ENCODE measurements around the gene KIF26B. TPM values are rescaled to one million over a fixed set of nuclear protein-coding genes. Genes with fewer than 3 reads are reported as not detected.

Gene KIF26B
- total RNA-seq, 5 donors from 2014 or later (not counting 1 experiment from before 2014, with no cell fraction given): 0.03 to 0.06 (median 0.05) TPM; not detected in 2

DNA sequence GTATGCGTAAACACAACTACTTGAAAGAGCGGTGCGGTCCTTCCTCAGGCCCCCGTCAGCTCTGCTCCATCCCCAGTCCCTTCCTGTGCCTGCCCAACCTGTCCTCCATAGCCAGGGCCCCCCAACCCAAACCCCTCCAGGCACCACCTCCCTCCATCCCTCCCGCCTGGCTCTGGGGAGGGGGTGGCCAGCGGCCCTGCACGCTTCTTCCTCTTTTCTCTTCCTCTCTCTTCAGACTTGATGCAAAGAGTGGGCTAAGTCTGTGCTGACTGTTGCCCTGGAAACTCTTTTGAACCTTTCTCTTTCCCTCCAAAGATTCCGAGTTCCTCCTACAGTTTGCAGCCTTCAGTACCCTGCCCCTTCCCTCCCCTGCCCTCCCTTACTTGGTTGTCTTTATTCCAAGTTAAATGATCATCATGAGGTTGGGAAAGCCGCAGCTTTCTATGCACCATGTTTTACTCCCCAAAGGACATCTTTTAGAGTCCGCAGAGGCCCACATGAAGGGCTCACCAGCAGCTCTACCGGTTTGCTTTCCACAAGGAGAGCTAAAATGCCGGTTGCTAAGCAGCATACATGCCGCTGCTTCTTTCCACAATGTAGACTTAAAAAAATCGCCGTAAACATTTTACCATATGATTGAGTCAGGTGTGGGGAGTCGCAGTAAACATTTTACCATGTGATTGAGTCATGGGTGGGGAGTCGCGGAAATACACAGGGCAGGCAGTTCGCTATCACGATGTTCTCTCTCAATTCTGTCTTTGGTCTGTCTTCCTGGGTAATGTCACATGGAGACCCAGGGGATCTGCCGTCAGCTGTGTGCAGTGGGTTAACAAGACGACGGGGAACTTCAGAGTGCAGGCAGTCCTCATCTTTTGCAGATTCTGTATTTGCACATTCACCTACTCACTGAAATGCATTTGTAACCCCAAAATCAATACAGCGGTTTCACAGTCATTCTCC, 525.3 kb downstream of the KIF26B start:
- no peak overlapping the region for H3K4me3 ChIP-seq (ENCODE audit: control insufficient read depth in 1 of 2, extremely low read depth in 1 of 2, low read length in 1 of 2)
- ChIA-PET CTCF (no interaction called here), POLR2A (no interaction called here)
- whole genome bisulfite sequencing (ENCODE audit: insufficient coverage): 84% methylated on average over 10 of the region's 24 CpGs
- DNase-seq (no peak), ATAC-seq (replicated peaks in 1 of 4) (no peak)
- H3K27me3 Mint-ChIP-seq: no peaks in the 10 kb centered on the region
- no peak overlapping the region for H3K27ac ChIP-seq (ENCODE audit: low read length)
- no peak overlapping the region for H3K27ac Mint-ChIP-seq
- no peaks in the 10 kb centered on the region for H3K36me3 ChIP-seq (ENCODE audit: control insufficient read depth in 2 of 2, extremely low read depth in 1 of 2, insufficient read depth in 1 of 2, low read length in 1 of 2)
- no peaks in the 10 kb centered on the region for H3K4me1 ChIP-seq (ENCODE audit: control insufficient read depth in 1 of 2, extremely low read depth in 1 of 2, insufficient read depth in 2 of 2, low read length in 2 of 2)
- H3K9me3 Mint-ChIP-seq: peaks cover 0 to 5% (median 0%) of the 10 kb centered on the region in 3 donors
- H3K4me3 Mint-ChIP-seq: no peak overlapping the region
- H3K27me3 ChIP-seq (replicated peaks in 1 of 2; ENCODE audit: control insufficient read depth in 2 of 2, extremely low read depth in 1 of 2, insufficient read depth in 2 of 2, low read length in 1 of 2): peaks cover 0 to 2% of the 10 kb centered on the region in 2 experiments
- H3K9me3 ChIP-seq: no peaks in the 10 kb centered on the region
- no peaks in the 10 kb centered on the region for H3K4me1 Mint-ChIP-seq
- H3K36me3 Mint-ChIP-seq: no peaks in the 10 kb centered on the region

DNA sequence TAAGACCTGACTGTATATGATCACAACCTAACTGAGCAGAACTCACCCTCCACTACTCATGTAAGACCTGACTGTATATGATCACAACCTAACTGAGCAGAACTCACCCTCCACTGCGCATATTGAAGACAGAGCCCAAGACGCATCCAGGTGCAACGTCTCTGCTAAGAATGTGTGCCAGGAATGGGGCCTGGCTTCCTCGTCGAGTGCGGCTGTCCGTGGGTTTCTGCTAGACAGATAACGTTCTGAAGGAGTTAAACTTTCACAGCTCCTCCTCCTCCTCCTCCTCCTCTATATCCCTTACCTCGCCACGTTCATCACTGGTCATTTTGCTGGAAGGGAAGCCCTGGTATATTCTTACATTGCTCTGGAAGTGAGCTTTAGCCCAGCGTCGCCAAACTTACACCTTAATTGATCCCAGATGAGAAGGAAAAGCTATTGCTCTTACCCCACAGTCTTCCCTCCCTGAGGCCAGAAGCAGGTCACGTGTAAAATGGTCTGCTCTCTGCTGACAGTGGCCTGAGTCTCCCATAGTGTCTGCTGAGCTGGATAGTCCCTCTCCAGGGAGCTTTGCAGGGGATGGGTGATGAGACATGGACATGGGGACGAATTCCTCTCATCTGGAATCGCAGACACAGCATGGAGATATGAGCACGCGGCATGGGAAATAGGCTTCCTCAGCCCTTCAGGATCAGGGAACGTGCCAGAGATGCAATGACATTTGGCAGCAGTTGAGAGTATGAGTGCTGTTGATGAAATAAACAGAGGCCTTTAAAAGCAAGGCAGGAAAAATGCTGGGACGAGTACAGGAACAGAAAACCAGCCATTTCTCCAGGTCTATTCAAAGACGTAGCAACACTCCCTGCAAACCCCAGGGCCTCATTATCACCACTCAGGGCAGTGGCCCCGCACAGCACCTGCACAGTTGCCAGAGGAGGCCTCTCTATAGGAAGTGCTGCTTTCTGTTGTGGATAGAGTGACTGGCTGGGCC, 528.1 kb downstream of the KIF26B start:
- Histone ChIP-seq H3K4me1 (ENCODE audit: control insufficient read depth in 1 of 2, extremely low read depth in 1 of 2, insufficient read depth in 2 of 2, low read length in 2 of 2) (no peaks in the 10 kb centered on the region), H3K4me3 (ENCODE audit: control insufficient read depth in 1 of 2, extremely low read depth in 1 of 2, low read length in 1 of 2) (no peak overlapping the region), H3K27ac (ENCODE audit: low read length) (no peak overlapping the region), H3K36me3 (ENCODE audit: control insufficient read depth in 2 of 2, extremely low read depth in 1 of 2, insufficient read depth in 1 of 2, low read length in 1 of 2) (no peaks in the 10 kb centered on the region), H3K27me3 (replicated peaks in 1 of 2; ENCODE audit: control insufficient read depth in 2 of 2, extremely low read depth in 1 of 2, insufficient read depth in 2 of 2, low read length in 1 of 2) (peaks cover 0 to 6% of the 10 kb centered on the region in 2 experiments), H3K9me3 (no peaks in the 10 kb centered on the region)
- CTCF ChIA-PET: no interaction called here
- Mint-ChIP-seq H3K36me3 (no peaks in the 10 kb centered on the region), H3K9me3 (peaks cover 0 to 5% (median 0%) of the 10 kb centered on the region in 3 donors), H3K4me3 (no peak overlapping the region), H3K4me1 (no peaks in the 10 kb centered on the region), H3K27me3 (peaks cover 4% of the 10 kb centered on the region in 2 donors), H3K27ac (no peak overlapping the region)
- no peak for ATAC-seq (replicated peaks in 1 of 4)
- DNase-seq: no peak
- 84% methylated on average over 11 of the region's 21 CpGs for WGBS (ENCODE audit: insufficient coverage)
- POLR2A ChIA-PET: no interaction called here

DNA sequence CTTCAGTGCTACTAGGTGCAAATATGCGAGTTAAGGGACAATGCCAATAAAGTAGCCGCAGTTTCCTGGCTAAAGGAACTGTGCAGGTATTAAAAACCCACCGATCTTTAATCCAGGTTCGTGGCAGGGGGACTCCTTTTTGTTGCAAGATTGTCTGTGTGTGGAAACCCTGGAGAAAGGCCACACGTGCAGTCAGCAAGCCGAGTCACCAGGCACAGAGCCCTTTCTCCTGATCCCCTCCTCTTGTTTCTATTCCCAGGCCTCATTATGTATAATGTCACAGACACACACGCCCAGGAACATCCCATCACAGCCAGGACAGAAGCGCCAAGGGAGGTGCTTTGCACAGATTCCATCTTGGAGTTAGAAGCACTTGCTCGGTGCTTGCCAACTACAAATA, 528.9 kb downstream of the KIF26B start:
- ChIA-PET CTCF (no interaction called here), POLR2A (no interaction called here)
- H3K4me3 Mint-ChIP-seq: no peak overlapping the region
- ATAC-seq (replicated peaks in 1 of 4): no peak
- Histone ChIP-seq H3K27me3 (replicated peaks in 1 of 2; ENCODE audit: control insufficient read depth in 2 of 2, extremely low read depth in 1 of 2, insufficient read depth in 2 of 2, low read length in 1 of 2) (peaks cover 0 to 6% of the 10 kb centered on the region in 2 experiments), H3K4me1 (ENCODE audit: control insufficient read depth in 1 of 2, extremely low read depth in 1 of 2, insufficient read depth in 2 of 2, low read length in 2 of 2) (no peaks in the 10 kb centered on the region), H3K9me3 (no peaks in the 10 kb centered on the region), H3K36me3 (ENCODE audit: control insufficient read depth in 2 of 2, extremely low read depth in 1 of 2, insufficient read depth in 1 of 2, low read length in 1 of 2) (no peaks in the 10 kb centered on the region), H3K4me3 (ENCODE audit: control insufficient read depth in 1 of 2, extremely low read depth in 1 of 2, low read length in 1 of 2) (no peak overlapping the region), H3K27ac (ENCODE audit: low read length) (no peak overlapping the region)
- H3K4me1 Mint-ChIP-seq: no peaks in the 10 kb centered on the region
- no peak for DNase-seq
- H3K9me3 Mint-ChIP-seq: peaks cover 0 to 5% (median 0%) of the 10 kb centered on the region in 3 donors
- no peak overlapping the region for H3K27ac Mint-ChIP-seq
- 85% methylated on average over 4 of the region's 9 CpGs for WGBS (ENCODE audit: insufficient coverage)
- no peaks in the 10 kb centered on the region for H3K36me3 Mint-ChIP-seq
- H3K27me3 Mint-ChIP-seq: peaks cover 4% of the 10 kb centered on the region in 2 donors

DNA sequence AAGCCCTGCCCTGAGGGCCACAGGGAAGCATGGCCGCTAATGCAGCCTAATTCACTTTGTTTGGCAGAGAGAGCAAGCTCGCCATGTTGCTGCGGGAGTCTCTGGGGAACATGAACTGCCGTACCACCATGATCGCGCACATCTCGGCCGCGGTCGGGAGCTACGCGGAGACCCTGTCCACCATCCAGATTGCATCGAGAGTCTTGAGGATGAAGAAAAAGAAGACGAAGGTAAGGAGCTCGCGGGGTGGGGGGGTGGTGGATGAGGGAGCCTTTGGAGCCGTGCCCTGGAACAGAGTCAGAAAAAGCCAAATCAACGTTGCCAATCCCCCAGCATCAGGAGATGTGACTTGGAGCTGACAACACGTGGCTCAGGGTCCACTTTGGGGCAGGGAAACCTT, 529.4 kb downstream of the KIF26B start:
- H3K4me3 ChIP-seq (ENCODE audit: control insufficient read depth in 1 of 2, extremely low read depth in 1 of 2, low read length in 1 of 2): no peak overlapping the region
- no peaks in the 10 kb centered on the region for H3K9me3 ChIP-seq
- H3K27me3 Mint-ChIP-seq: peaks cover 4% of the 10 kb centered on the region in 2 donors
- no peak overlapping the region for H3K27ac Mint-ChIP-seq
- H3K4me1 Mint-ChIP-seq: no peaks in the 10 kb centered on the region
- no peaks in the 10 kb centered on the region for H3K4me1 ChIP-seq (ENCODE audit: control insufficient read depth in 1 of 2, extremely low read depth in 1 of 2, insufficient read depth in 2 of 2, low read length in 2 of 2)
- peaks cover 0 to 5% (median 0%) of the 10 kb centered on the region in 3 donors for H3K9me3 Mint-ChIP-seq
- H3K36me3 Mint-ChIP-seq: no peaks in the 10 kb centered on the region
- H3K27me3 ChIP-seq (replicated peaks in 1 of 2; ENCODE audit: control insufficient read depth in 2 of 2, extremely low read depth in 1 of 2, insufficient read depth in 2 of 2, low read length in 1 of 2): peaks cover 0 to 9% of the 10 kb centered on the region in 2 experiments
- ATAC-seq (replicated peaks in 1 of 4): no peak
- no peaks in the 10 kb centered on the region for H3K36me3 ChIP-seq (ENCODE audit: control insufficient read depth in 2 of 2, extremely low read depth in 1 of 2, insufficient read depth in 1 of 2, low read length in 1 of 2)
- 87% methylated on average over 18 of the region's 19 CpGs for WGBS (ENCODE audit: insufficient coverage)
- DNase-seq: no peak
- H3K4me3 Mint-ChIP-seq: no peak overlapping the region
- CTCF ChIA-PET: no interaction called here
- POLR2A ChIA-PET: no interaction called here
- H3K27ac ChIP-seq (ENCODE audit: low read length): no peak overlapping the region

DNA sequence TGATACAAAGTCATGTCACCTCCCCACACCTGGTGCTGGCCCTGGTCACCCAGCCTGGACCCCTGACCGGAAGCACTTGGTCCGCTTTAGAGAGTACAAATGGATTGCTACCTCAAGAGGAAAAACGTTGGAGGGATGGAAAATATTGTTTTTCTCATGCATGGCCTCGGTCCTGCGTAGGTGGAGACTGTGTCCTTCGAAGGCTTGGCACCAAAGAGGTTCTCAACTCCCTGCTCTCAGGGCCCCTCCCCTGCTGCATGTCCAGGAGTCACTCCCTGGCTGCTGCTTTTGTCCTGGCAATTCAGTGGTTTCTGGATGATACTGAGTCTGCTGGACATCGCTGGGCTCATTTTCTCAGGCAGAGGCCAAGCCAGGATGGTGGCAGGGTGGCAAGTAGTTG, 529.8 kb downstream of the KIF26B start:
- H3K27ac Mint-ChIP-seq: no peak overlapping the region
- Histone ChIP-seq H3K4me3 (ENCODE audit: control insufficient read depth in 1 of 2, extremely low read depth in 1 of 2, low read length in 1 of 2) (no peak overlapping the region), H3K36me3 (ENCODE audit: control insufficient read depth in 2 of 2, extremely low read depth in 1 of 2, insufficient read depth in 1 of 2, low read length in 1 of 2) (no peaks in the 10 kb centered on the region), H3K27me3 (replicated peaks in 1 of 2; ENCODE audit: control insufficient read depth in 2 of 2, extremely low read depth in 1 of 2, insufficient read depth in 2 of 2, low read length in 1 of 2) (peaks cover 0 to 9% of the 10 kb centered on the region in 2 experiments), H3K4me1 (ENCODE audit: control insufficient read depth in 1 of 2, extremely low read depth in 1 of 2, insufficient read depth in 2 of 2, low read length in 2 of 2) (no peaks in the 10 kb centered on the region), H3K27ac (ENCODE audit: low read length) (no peak overlapping the region), H3K9me3 (no peaks in the 10 kb centered on the region)
- H3K4me3 Mint-ChIP-seq: no peak overlapping the region
- ChIA-PET POLR2A (no interaction called here), CTCF (no interaction called here)
- no peaks in the 10 kb centered on the region for H3K36me3 Mint-ChIP-seq
- peaks cover 0 to 5% (median 0%) of the 10 kb centered on the region in 3 donors for H3K9me3 Mint-ChIP-seq
- ATAC-seq (replicated peaks in 1 of 4) (no peak), DNase-seq (no peak)
- H3K27me3 Mint-ChIP-seq: peaks cover 4 to 6% of the 10 kb centered on the region in 2 donors
- 100% methylated on average over 1 of the region's 7 CpGs for WGBS (ENCODE audit: insufficient coverage)
- H3K4me1 Mint-ChIP-seq: no peaks in the 10 kb centered on the region

DNA sequence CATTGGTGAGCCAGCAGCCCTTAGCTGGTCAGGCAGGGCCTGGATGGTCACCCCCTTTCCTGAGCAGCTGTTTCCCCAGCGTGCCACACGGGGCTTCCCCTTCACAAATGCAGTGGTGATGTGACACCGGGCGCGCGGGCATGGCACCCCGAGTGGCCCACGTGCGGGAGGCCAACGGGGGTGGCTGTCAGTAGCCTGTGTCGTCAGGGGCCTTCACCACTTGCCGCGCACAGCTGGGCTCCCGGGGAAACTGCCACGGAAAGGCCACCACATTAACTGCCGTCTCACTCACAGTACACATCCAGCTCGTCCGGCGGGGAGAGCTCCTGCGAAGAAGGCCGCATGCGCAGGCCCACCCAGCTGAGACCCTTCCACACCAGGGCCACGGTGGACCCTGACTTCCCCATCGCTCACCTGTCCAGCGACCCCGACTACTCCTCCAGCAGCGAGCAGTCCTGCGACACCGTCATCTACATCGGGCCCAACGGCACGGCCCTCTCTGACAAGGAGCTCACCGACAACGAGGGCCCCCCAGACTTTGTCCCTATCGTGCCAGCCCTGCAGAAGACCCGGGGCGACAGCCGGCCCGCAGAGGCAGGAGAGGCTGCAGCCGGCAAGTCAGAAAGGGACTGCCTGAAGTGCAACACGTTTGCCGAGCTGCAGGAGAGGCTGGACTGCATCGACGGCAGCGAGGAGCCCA, 530.5 kb downstream of the KIF26B start:
- no peak overlapping the region for H3K27ac ChIP-seq (ENCODE audit: low read length)
- Mint-ChIP-seq H3K4me1 (no peaks in the 10 kb centered on the region), H3K9me3 (peaks cover 0 to 4% (median 0%) of the 10 kb centered on the region in 3 donors), H3K36me3 (no peaks in the 10 kb centered on the region), H3K27ac (no peak overlapping the region), H3K27me3 (peaks cover 4 to 8% of the 10 kb centered on the region in 2 donors), H3K4me3 (no peak overlapping the region)
- H3K36me3 ChIP-seq (ENCODE audit: control insufficient read depth in 2 of 2, extremely low read depth in 1 of 2, insufficient read depth in 1 of 2, low read length in 1 of 2): no peaks in the 10 kb centered on the region
- no peak overlapping the region for H3K4me3 ChIP-seq (ENCODE audit: control insufficient read depth in 1 of 2, extremely low read depth in 1 of 2, low read length in 1 of 2)
- no peak for DNase-seq
- 94% methylated on average over 44 of the region's 45 CpGs for WGBS (ENCODE audit: insufficient coverage)
- H3K4me1 ChIP-seq (ENCODE audit: control insufficient read depth in 1 of 2, extremely low read depth in 1 of 2, insufficient read depth in 2 of 2, low read length in 2 of 2): no peaks in the 10 kb centered on the region
- no peaks in the 10 kb centered on the region for H3K9me3 ChIP-seq
- ChIA-PET POLR2A (no interaction called here), CTCF (no interaction called here)
- H3K27me3 ChIP-seq (replicated peaks in 1 of 2; ENCODE audit: control insufficient read depth in 2 of 2, extremely low read depth in 1 of 2, insufficient read depth in 2 of 2, low read length in 1 of 2): peaks cover 0 to 9% of the 10 kb centered on the region in 2 experiments
- no peak for ATAC-seq (replicated peaks in 1 of 4)
